ENCODE results near the gene CRELD1.

GRCh38 chr3:9978710-9979305 is 45.2 kb downstream of the CRELD1 start:
- no peak for TF ChIP-seq CTCF (IDR thresholded peaks at IDR 0.05)
- TF ChIP-seq POLR2A (IDR thresholded peaks at IDR 0.05), result no peak

Measured in body of pancreas (tissue), 4 donors.